Upper lobe of left lung (tissue), 6 donors: ENCODE measurements around the gene RASGRP4. TPM values are rescaled to one million over a fixed set of nuclear protein-coding genes. Genes with fewer than 3 reads are reported as not detected.

ENCODE experiments used
- ATAC-seq, 2 donors: fragments of 200-7000 bp; cut with Tn5 transposase; one replicate each; pipeline ENCODE4 v1.9.1; 2022; ENCODE audit warnings: mild to moderate bottlenecking in 2 of 2, moderate library complexity in 2 of 2; ENCODE audit not compliant: low FRiP score in 2 of 2
- DNase-seq, 2 donors: peaks; one replicate each; pipeline ENCODE4 v3.0.0-alpha.2; 2019 to 2020
- H3K27ac ChIP-seq, 4 donors: fragments of 200-600 bp; sonication (generic); one replicate each; pipeline ENCODE4 v1.5.1; 2016 to 2019
- H3K27me3 ChIP-seq, 4 donors: fragments of 200-600 bp; sonication (generic); one replicate each; pipeline ENCODE4 v1.5.1; 2017 to 2019
- H3K36me3 ChIP-seq, 4 donors: fragments of 200-600 bp; sonication (generic); one replicate each; pipeline ENCODE4 v1.5.1; 2016 to 2019
- H3K4me1 ChIP-seq, 4 donors: fragments of 200-600 bp; sonication (generic); one replicate each; pipeline ENCODE4 v1.5.1; 2018 to 2019
- H3K4me3 ChIP-seq, 4 donors: fragments of 200-600 bp; sonication (generic); one replicate each; pipeline ENCODE4 v1.5.1; 2017 to 2019; ENCODE audit warnings: mild to moderate bottlenecking in 2 of 4, moderate library complexity in 1 of 4
- H3K9me3 ChIP-seq, 4 donors: fragments of 200-600 bp; sonication (generic); one replicate each; pipeline ENCODE4 v1.5.1; 2018 to 2019
- EP300 ChIP-seq, 4 donors: sonication (generic); formaldehyde crosslinking; IDR thresholded peaks; one replicate each; pipeline ENCODE4 v1.5.1; 2017; ENCODE audit warnings: antibody characterized with exemption in 4 of 4, control low read depth in 2 of 4
- POLR2A ChIP-seq, 4 donors: fragments of 450-650 bp; IDR thresholded peaks; one replicate each; pipeline ENCODE4 v1.5.1; 2016 to 2017; ENCODE audit warnings: antibody characterized with exemption in 4 of 4, mild to moderate bottlenecking in 2 of 4
- POLR2AphosphoS5 ChIP-seq, 2 donors: sonication (generic); formaldehyde crosslinking; IDR thresholded peaks; one replicate each; pipeline ENCODE4 v1.5.1; 2017; ENCODE audit warnings: antibody characterized with exemption in 2 of 2
- WGBS, 2 donors: methylation state at CpG; one replicate each; pipeline ENCODE4 v1.1.5; 2017 to 2018; 5-methylcytosine and 5-hydroxymethylcytosine counted together
- total RNA-seq, 6 donors: library from RNA; depleted of rRNA in 4 of 6; stranded (reverse); fragments of >200 nt in 4 of 6; gene quantifications; one replicate each; pipeline versions ENCODE4 v1.1.0 to v1.2.1, GENCODE V29; 2016 to 2021
- TF ChIP-seq, protein P1 (sequence below), 6 experiments: fragments of 450-650 bp in 4 of 6; fragments of 200-600 bp in 2 of 6; sonication (generic) in 2 of 6; IDR thresholded peaks; one replicate each; pipeline ENCODE4 v1.5.1; 2016 to 2019; ENCODE audit warnings: antibody characterized with exemption in 6 of 6
- donor health status: DM: no; HTN: no; CAD: no; lungs with moderate emphysema.
- donor health status: DM: no; HTN: yes; CAD: no; lungs with severe emphysema.

The RASGRP4 gene
- total RNA-seq, 6 donors from 2014 or later: 4.4 to 17.5 (median 12.6) TPM

DNA sequence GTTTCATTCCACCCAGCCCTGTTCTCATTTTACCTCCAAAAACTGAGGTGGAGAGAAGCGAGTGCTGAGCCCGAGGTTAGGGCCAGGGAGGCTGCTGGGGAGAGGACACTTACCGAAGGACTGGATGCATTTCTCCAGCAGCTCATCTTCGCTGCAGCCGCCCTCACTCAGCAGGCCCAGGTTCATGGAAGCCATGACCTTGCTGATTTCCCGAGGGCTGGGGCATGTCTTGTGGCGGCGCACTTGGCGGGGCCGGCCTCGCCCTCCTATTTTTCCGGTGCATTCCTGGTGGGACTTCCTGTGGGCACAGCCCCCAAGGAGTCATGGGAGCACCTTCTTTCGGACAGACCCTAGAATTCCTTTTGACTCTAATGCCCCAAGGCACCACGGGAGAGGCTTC lies 4.2 kb downstream of the RASGRP4 start:
- WGBS, 2 donors: 74 to 81% methylated on average over 11 to 14 of the region's 14 CpGs
- Histone ChIP-seq H3K27ac (no peak overlapping the region), H3K4me3 (no peak overlapping the region), H3K36me3 (no peaks in the 10 kb centered on the region), H3K4me1 (peaks cover 13 to 21% (median 15%) of the 10 kb centered on the region in 4 donors), H3K9me3 (no peaks in the 10 kb centered on the region), H3K27me3 (peaks cover 0 to 3% (median 0%) of the 10 kb centered on the region in 4 donors)
- DNase-seq (no peak), ATAC-seq (no peak)
- TF ChIP-seq, protein P1, sequence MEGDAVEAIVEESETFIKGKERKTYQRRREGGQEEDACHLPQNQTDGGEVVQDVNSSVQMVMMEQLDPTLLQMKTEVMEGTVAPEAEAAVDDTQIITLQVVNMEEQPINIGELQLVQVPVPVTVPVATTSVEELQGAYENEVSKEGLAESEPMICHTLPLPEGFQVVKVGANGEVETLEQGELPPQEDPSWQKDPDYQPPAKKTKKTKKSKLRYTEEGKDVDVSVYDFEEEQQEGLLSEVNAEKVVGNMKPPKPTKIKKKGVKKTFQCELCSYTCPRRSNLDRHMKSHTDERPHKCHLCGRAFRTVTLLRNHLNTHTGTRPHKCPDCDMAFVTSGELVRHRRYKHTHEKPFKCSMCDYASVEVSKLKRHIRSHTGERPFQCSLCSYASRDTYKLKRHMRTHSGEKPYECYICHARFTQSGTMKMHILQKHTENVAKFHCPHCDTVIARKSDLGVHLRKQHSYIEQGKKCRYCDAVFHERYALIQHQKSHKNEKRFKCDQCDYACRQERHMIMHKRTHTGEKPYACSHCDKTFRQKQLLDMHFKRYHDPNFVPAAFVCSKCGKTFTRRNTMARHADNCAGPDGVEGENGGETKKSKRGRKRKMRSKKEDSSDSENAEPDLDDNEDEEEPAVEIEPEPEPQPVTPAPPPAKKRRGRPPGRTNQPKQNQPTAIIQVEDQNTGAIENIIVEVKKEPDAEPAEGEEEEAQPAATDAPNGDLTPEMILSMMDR (IDR thresholded peaks at IDR 0.05): no peak
- no peak for TF ChIP-seq POLR2AphosphoS5 (IDR thresholded peaks at IDR 0.05)
- TF ChIP-seq EP300 (IDR thresholded peaks at IDR 0.05): no peak
- no peak for TF ChIP-seq POLR2A (IDR thresholded peaks at IDR 0.05)

DNA sequence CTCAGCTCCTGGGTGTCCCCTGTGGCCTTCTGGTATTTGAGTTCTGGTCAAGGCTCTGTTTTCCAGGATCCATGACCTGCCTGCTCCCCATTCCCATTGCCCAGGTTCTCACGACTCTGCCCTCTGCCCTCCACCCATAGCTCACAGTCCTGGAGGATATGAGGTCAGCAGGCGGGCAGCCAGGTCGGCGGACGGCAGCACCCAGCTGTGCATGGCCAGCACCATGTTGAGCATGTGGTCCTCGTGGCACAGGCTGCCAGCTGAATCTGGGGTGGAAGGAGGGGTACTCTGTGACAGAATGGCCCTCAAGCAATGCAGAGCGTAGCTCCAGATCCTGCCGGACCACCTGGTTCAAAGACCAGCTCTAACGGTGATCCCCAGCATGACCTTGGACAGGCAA lies 5.1 kb downstream of the RASGRP4 start:
- H3K9me3 ChIP-seq: no peaks in the 10 kb centered on the region
- H3K27me3 ChIP-seq: peaks cover 0 to 3% (median 0%) of the 10 kb centered on the region in 4 donors
- WGBS, 2 donors: 90 to 93% methylated on average over 4 to 9 of the region's 9 CpGs
- peaks cover 13 to 18% (median 15%) of the 10 kb centered on the region in 4 donors for H3K4me1 ChIP-seq
- H3K36me3 ChIP-seq: no peaks in the 10 kb centered on the region
- ATAC-seq (no peak), DNase-seq (no peak)
- H3K4me3 ChIP-seq: no peak overlapping the region
- no peak for TF ChIP-seq POLR2AphosphoS5 (IDR thresholded peaks at IDR 0.05)
- TF ChIP-seq EP300 (IDR thresholded peaks at IDR 0.05): no peak
- TF ChIP-seq POLR2A (IDR thresholded peaks at IDR 0.05): no peak
- TF ChIP-seq, protein P1 (IDR thresholded peaks at IDR 0.05): no peak
- no peak overlapping the region for H3K27ac ChIP-seq

DNA sequence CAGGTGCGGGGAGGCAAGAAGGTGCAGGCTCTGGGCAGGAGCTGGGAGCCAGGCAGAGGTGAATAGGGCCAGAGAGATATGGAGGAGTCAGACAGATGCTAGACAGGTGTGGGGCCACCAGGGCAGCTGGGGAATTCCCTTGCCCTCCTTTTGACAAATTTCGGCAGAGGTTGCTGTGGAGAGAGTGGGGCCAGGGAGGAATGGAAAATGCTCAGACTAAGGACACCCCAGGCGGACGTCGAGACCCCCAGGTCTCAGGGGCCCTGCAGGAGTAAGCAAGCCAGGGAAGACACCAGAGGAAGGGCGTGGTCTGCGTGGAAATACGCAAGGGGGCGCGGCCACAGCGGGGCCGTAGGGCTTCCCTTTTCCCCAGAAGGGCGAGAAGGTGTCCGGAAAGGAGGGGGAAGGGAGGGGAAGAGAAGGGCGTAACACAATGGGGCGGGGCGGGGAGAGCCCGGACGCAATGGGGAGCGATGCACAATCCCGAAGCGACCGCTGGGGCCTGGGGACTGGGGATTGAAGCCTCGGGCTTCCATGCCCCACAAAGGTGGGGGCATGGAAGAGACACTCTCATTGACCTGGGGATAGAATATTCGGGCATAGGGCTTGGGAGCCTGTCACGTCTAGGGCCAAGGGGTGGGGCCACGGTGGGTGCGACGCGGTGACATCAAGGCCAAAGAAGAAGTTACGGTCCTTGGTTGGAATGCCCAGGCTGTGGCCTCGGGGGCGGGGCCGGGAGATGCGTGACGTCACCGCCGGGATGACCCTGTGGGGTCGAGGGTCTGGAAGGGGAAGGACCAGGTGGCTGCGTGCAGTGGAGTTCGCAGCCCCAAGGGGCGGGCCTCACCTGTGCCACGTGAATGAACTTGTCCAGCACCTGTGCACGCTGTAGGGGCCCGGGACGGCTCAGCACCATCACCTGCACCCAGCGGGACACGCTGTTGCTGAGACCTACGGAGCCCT lies 8.2 kb downstream of the RASGRP4 start:
- H3K27me3 ChIP-seq: peaks cover 0 to 3% (median 0%) of the 10 kb centered on the region in 4 donors
- H3K4me1 ChIP-seq: peaks cover 13 to 15% (median 14%) of the 10 kb centered on the region in 4 donors
- peak; percentile 85 to 93 for DNase-seq
- H3K36me3 ChIP-seq: peaks cover 0 to 5% (median 0%) of the 10 kb centered on the region in 4 donors
- H3K9me3 ChIP-seq: no peaks in the 10 kb centered on the region
- peak overlapping the region; percentile 20 to 43 (median 38) for H3K4me3 ChIP-seq
- H3K27ac ChIP-seq: peak overlapping the region; percentile 58 to 77 (median 69)
- ATAC-seq: peak; percentile 90 to 91
- TF ChIP-seq POLR2A (IDR thresholded peaks at IDR 0.05) (no peak), EP300 (IDR thresholded peaks at IDR 0.05) (no peak), POLR2AphosphoS5 (IDR thresholded peaks at IDR 0.05) (peak; percentile 24 to 32)
- TF ChIP-seq, protein P1 (IDR thresholded peaks at IDR 0.05): no peak
- WGBS, 2 donors: 8 to 10% methylated on average over 29 to 42 of the region's 49 CpGs

DNA sequence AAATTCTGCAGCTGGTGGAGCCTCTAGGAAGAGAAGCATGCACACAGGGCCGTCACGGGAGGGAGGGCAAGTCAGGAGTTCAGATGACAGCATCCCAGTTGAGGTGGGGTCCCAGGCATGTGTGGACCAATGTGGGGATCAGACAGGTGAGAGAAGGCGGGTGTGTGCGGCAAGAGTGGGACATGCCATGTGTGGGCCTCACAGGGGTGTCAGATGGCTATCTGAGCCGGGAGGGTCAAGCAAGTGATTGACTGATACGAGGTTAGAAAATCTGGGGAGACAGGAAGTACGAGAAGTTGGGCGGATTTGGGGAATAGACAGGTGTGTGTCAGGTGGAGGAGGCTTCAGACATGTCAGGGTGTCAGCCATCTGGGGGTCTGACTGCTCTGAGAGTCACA lies 8.9 kb downstream of the RASGRP4 start:
- ATAC-seq (no peak), DNase-seq (no peak)
- peaks cover 0 to 3% (median 0%) of the 10 kb centered on the region in 4 donors for H3K27me3 ChIP-seq
- peaks cover 13 to 15% (median 14%) of the 10 kb centered on the region in 4 donors for H3K4me1 ChIP-seq
- TF ChIP-seq POLR2A (IDR thresholded peaks at IDR 0.05): no peak
- TF ChIP-seq EP300 (IDR thresholded peaks at IDR 0.05): no peak
- no peak for TF ChIP-seq POLR2AphosphoS5 (IDR thresholded peaks at IDR 0.05)
- WGBS, 2 donors: 83 to 88% methylated on average over 8 of the region's 8 CpGs
- H3K9me3 ChIP-seq: no peaks in the 10 kb centered on the region
- peak overlapping the region in 3 of 4 donors; percentile 58 to 77 (median 74) for H3K27ac ChIP-seq
- no peak overlapping the region for H3K4me3 ChIP-seq
- H3K36me3 ChIP-seq: peaks cover 0 to 5% (median 1%) of the 10 kb centered on the region in 4 donors

DNA sequence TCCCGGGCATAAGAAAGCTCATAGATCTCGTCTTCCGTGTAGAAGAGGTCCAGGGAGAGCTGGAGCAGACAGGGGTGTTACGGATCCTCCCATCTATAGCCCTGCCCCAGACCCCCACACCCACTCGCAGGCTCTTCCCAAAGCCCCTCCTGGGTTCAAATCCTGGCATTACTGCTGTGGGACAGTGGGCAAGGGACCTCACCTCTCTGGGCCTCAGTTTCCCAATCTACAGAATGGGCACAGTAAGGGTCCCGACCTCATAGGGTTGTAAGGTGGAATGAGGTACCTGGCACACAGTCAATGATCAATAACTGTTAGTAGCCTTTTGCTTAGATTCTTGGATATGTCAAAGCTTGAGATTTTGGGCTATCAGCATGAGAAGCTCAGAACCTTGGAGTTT lies 12.6 kb downstream of the RASGRP4 start:
- DNase-seq (no peak), ATAC-seq (no peak)
- Histone ChIP-seq H3K4me3 (no peak overlapping the region), H3K27ac (no peak overlapping the region), H3K36me3 (peaks cover 0 to 8% (median 2%) of the 10 kb centered on the region in 4 donors), H3K4me1 (peaks cover 11 to 15% (median 12%) of the 10 kb centered on the region in 4 donors), H3K9me3 (no peaks in the 10 kb centered on the region), H3K27me3 (peaks cover 0 to 3% (median 0%) of the 10 kb centered on the region in 4 donors)
- TF ChIP-seq EP300 (IDR thresholded peaks at IDR 0.05) (no peak), POLR2A (IDR thresholded peaks at IDR 0.05) (no peak), POLR2AphosphoS5 (IDR thresholded peaks at IDR 0.05) (no peak)
- TF ChIP-seq, protein P1 (IDR thresholded peaks at IDR 0.05): no peak
- WGBS, 2 donors: 84 to 90% methylated on average over 5 to 6 of the region's 6 CpGs
